GM12878 (cell line): ENCODE data around the gene MMP11.

ENCODE experiments used
- ATF7 ChIP-seq: fragments of 450-650 bp; IDR thresholded peaks from 2 replicates; pipeline ENCODE4 v1.6.1; 2016; ENCODE audit warnings: low read depth, mild to moderate bottlenecking
- ELK1 ChIP-seq: IDR thresholded peaks from 2 replicates; pipeline ENCODE4 v1.6.1; 2012; ENCODE audit warnings: low read depth, low read length, improper control_type of control experiment
- ESRRA ChIP-seq: IDR thresholded peaks from 2 replicates; pipeline ENCODE4 v1.6.1; 2012; ENCODE audit warnings: mild to moderate bottlenecking, low read length, improper control_type of control experiment
- POLR2A ChIP-seq: IDR thresholded peaks from 2 replicates; pipeline ENCODE4 v1.6.1; 2011; ENCODE audit warnings: low read depth, mild to moderate bottlenecking, low read length
- POLR2AphosphoS5 ChIP-seq: IDR thresholded peaks from 2 replicates; pipeline ENCODE4 v1.6.1; 2011; ENCODE audit warnings: mild to moderate bottlenecking, low read length, inconsistent platforms
- RAD21 ChIP-seq: IDR thresholded peaks from 2 replicates; pipeline ENCODE4 v1.6.1; 2011; ENCODE audit warnings: mild to moderate bottlenecking, low read depth, low read length, moderate library complexity; ENCODE audit not compliant: insufficient read depth
- RFX5 ChIP-seq: IDR thresholded peaks from 2 replicates; pipeline ENCODE4 v1.6.1; 2011; ENCODE audit warnings: low read depth, low read length, improper control_type of control experiment
- ZBTB33 ChIP-seq: fragments of 450-650 bp; IDR thresholded peaks from 2 replicates; pipeline ENCODE4 v1.6.1; 2017; ENCODE audit warnings: mild to moderate bottlenecking

- TF ChIP-seq POLR2A (no peak; the same call in 1 of the 2 replicates), ATF7 (no peak), ZBTB33 (no peak), ESRRA (no peak), POLR2AphosphoS5 (no peak), RFX5 (no peak), ELK1 (no peak), RAD21 (no peak)
Measured at GRCh38 chr22:23763954-23764353, 8.7 kb upstream of the MMP11 start.
